Measurements from ENCODE around the gene GAS7.

GAS7 gene

DNA sequence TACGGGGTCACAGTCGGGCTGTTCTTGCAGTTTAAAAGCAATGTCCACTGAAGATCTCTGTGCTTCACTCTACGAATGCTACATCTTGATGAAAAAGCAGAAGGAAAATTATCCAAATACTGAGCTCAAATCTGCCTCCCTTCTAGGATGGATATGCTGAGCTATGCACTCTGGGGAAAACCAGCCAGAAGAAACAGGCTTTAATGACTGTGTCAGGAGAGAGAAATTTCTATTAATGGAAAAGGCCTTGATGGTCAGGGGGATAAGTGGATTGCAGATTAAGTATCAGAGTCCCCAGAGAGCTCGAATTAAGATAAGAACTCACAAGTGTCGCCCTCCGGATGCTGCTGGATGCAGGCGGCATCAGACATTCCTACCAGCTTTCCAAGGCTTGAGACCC is 253.7 kb downstream of the GAS7 start:
- DNase-seq (ENCODE audit: low read depth) = no peak
- no peak overlapping the region for H3K4me3 ChIP-seq (replicated peaks; ENCODE audit: low read depth, low read length)
- TF ChIP-seq, protein P1, sequence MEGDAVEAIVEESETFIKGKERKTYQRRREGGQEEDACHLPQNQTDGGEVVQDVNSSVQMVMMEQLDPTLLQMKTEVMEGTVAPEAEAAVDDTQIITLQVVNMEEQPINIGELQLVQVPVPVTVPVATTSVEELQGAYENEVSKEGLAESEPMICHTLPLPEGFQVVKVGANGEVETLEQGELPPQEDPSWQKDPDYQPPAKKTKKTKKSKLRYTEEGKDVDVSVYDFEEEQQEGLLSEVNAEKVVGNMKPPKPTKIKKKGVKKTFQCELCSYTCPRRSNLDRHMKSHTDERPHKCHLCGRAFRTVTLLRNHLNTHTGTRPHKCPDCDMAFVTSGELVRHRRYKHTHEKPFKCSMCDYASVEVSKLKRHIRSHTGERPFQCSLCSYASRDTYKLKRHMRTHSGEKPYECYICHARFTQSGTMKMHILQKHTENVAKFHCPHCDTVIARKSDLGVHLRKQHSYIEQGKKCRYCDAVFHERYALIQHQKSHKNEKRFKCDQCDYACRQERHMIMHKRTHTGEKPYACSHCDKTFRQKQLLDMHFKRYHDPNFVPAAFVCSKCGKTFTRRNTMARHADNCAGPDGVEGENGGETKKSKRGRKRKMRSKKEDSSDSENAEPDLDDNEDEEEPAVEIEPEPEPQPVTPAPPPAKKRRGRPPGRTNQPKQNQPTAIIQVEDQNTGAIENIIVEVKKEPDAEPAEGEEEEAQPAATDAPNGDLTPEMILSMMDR (IDR thresholded peaks at IDR 0.05; ENCODE audit: low read length, missing control alignments) = no peak

DNA sequence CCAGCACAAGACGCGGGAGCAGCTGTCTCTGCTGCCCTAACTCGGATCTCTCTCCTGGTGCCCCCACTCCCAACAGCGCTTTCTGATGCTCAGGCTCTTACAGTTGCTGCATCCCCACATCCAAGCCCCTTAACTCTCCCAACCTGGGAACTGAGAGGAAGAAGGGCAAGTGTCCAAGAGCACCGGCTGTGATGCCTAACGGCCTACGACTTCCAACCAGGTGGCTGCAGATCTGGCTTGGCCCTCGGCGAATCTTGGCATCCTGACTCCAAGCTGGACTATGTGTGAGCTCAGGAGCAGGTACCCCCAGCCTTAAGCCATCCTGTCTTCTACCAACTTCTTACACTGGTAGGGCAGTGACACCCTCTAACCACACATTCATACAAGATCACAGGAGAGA is 255.1 kb downstream of the GAS7 start:
- no peak overlapping the region for H3K4me3 ChIP-seq (replicated peaks; ENCODE audit: low read depth, low read length)
- TF ChIP-seq, protein P1 (IDR thresholded peaks at IDR 0.05; ENCODE audit: low read length, missing control alignments) = no peak
- DNase-seq (ENCODE audit: low read depth) = no peak

DNA sequence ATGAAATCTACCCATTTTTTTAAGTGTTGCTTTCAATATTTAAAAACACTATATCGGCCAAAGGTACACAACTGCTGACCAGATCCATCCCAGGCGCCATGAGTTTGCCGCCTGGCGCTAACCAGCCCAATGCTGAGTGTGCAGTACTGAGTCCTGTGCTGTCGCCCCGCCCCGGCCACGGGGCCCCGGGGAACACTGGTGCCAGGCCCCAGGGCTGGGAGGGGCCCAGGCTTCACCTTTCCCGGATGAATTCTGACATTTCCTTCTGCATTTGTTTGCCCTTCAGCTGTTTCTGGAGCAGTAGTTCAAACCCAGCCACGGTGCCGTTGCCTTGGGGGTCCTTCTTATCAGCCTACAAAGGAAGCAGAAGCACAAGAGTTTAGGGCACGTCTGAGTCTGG is 255.5 kb downstream of the GAS7 start:
- DNase-seq (ENCODE audit: low read depth) = no peak
- no peak overlapping the region for H3K4me3 ChIP-seq (replicated peaks; ENCODE audit: low read depth, low read length)
- TF ChIP-seq, protein P1 (IDR thresholded peaks at IDR 0.05; ENCODE audit: low read length, missing control alignments) = no peak

DNA sequence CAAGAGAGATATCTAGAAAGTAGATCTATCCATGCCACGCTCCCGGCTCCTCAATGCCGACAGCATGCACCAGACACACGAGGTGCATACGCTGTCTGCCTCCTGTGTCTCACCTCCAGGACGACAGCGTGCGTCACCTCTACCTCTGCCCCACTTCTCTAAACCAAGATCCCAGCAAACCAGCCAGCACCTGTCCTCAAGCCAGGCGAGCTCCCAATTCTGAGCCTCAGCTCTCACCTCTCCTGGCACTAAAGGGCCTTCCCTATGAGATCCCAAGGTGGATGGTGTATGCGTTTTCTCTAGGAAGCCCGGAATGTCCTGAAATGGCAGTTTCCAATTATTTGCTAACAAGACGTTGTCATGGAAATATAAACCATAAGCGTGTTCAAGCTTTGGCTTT is 257.1 kb downstream of the GAS7 start:
- no peak overlapping the region for H3K4me3 ChIP-seq (replicated peaks; ENCODE audit: low read depth, low read length)
- no peak for DNase-seq (ENCODE audit: low read depth)
- TF ChIP-seq, protein P1 (IDR thresholded peaks at IDR 0.05; ENCODE audit: low read length, missing control alignments) = no peak

DNA sequence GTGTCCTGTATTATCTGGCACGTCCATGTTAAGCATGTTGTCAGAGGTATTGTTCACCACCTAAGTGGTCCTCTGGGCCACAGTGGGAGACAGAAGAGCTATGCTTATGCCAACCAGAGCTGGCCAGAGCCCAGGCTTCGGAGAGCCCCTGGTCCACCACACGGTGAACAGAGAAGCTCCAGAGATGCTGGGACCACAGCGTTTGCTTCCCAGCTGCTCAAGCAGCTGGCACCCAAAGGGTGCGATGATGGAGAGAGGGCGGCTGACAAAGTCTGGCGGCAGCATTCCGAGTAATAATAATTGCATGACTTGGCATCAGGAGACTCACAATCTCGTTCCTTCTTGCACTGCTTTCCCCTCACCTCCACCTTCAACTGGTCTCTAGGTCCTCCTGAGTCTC is 257.6 kb downstream of the GAS7 start:
- no peak for DNase-seq (ENCODE audit: low read depth)
- no peak overlapping the region for H3K4me3 ChIP-seq (replicated peaks; ENCODE audit: low read depth, low read length)
- TF ChIP-seq, protein P1 (IDR thresholded peaks at IDR 0.05; ENCODE audit: low read length, missing control alignments) = no peak

DNA sequence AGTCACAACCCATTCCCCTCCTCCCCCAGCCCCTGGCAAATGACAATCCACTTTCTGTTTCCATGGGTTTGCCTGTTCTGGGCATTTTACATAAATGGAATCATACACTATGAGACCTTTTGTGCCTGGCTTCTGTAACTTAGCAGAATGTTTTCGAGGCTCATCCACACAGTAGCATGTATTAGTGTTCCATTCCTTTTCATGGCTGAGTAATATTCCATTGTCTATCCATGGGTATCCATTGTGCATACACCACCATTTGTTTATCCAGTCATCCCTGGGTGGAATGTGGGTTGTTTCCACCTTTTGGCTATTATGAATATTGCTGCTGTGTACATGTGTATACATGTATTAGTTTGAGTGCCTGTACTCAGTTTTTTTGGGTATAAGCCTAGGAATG is 259.6 kb downstream of the GAS7 start:
- H3K4me3 ChIP-seq (replicated peaks; ENCODE audit: low read depth, low read length) = no peak overlapping the region
- TF ChIP-seq, protein P1 (IDR thresholded peaks at IDR 0.05; ENCODE audit: low read length, missing control alignments) = no peak

DNA sequence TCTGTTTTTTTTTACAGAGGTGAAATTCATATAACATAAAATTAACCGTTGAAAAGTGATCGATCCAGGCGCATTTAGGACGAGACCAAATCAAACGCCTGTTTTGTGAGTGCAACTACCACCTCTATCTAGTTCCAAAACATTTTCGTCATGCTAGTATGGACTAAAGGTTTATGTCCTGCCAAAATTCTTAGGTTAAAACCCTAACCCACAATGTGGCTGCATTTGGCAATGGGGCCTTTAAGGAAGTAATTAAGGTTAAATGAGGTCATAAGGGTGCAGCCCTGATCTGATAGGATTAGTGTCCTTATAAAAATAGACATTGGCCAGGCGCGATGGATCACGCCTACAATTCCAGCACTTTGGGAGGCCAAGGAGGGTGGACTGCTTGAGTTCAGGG is 260.5 kb downstream of the GAS7 start:
- TF ChIP-seq, protein P1 (IDR thresholded peaks at IDR 0.05; ENCODE audit: low read length, missing control alignments) = no peak
- no peak for DNase-seq (ENCODE audit: low read depth)
- no peak overlapping the region for H3K4me3 ChIP-seq (replicated peaks; ENCODE audit: low read depth, low read length)

More for the DNA sequence above, 259.6 kb downstream of the GAS7 start:
- DNase-seq (ENCODE audit: low read depth) = no peak

All from fibroblast of pulmonary artery (primary cell).